Panc1 (cell line): ENCODE measurements around the gene KLHL3. TPM values are rescaled to one million over a fixed set of nuclear protein-coding genes. Genes with fewer than 3 reads are reported as not detected.

Experiments
- ATAC-seq: fragments of 200-7000 bp; cut with Tn5 transposase; 2 replicates; pipeline ENCODE4 v1.9.1; 2020; ENCODE audit warnings: mild to moderate bottlenecking, moderate library complexity
- BruUV-seq: library from RNA; stranded (reverse); fragments of 400-500 nt; replicated peaks from 2 replicates; lab custom pipeline; 2021; lab: Mats Ljungman, UMichigan
- CTCF ChIA-PET: fragments of 300-600 bp; sonication (Branson Sonifier 250); formaldehyde crosslinking; loops from one replicate; lab custom pipeline; 2022; ENCODE audit warnings: antibody characterized with exemption; lab: Charles Lee
- POLR2A ChIA-PET: fragments of 300-600 bp; sonication (Branson Sonifier 250); formaldehyde crosslinking; loops from one replicate; lab custom pipeline; 2022; ENCODE audit warnings: antibody characterized with exemption; lab: Charles Lee
- DNase-seq: peaks from one replicate; pipeline ENCODE4 v3.0.0-alpha.2; 2010; ENCODE audit warnings: low read depth, low spot score
- H3K27ac ChIP-seq: 2 replicates; pipeline ENCODE4 v1.5.1; 2011; ENCODE audit warnings: mild to moderate bottlenecking, low read length, inconsistent platforms
- H3K27me3 ChIP-seq: fragments of 200-500 bp; sonication (Bioruptor generic); 2 replicates; pipeline ENCODE4 v1.6.0; 2014; ENCODE audit warnings: low read length, inconsistent platforms; ENCODE audit not compliant: control insufficient read depth, insufficient read depth
- H3K36me3 ChIP-seq: fragments of 200-500 bp; sonication (Bioruptor generic); 2 replicates; pipeline ENCODE4 v1.5.1; 2014; ENCODE audit warnings: inconsistent platforms, mild to moderate bottlenecking, low read length, moderate library complexity; ENCODE audit not compliant: control insufficient read depth, insufficient read depth
- H3K4me1 ChIP-seq: 2 replicates; pipeline ENCODE4 v1.5.1; 2011; ENCODE audit warnings: inconsistent platforms, mild to moderate bottlenecking, low read length, moderate library complexity; ENCODE audit not compliant: control insufficient read depth, insufficient read depth
- H3K4me3 ChIP-seq, 2 experiments: 2 replicates each; pipeline ENCODE4 v1.5.1; 2011 to 2012; ENCODE audit warnings: low read depth in 2 of 2, low read length in 2 of 2, mild to moderate bottlenecking in 2 of 2, inconsistent platforms in 1 of 2, moderate library complexity in 1 of 2
- H3K9me3 ChIP-seq: fragments of 200-500 bp; sonication (Bioruptor generic); 2 replicates; pipeline ENCODE4 v1.5.1; 2014; ENCODE audit warnings: low read depth, mild to moderate bottlenecking, inconsistent platforms, low read length, moderate library complexity; ENCODE audit not compliant: control insufficient read depth, insufficient read depth
- CTCF ChIP-seq: fragments of 450-650 bp; IDR thresholded peaks from 2 replicates; pipeline ENCODE4 v1.5.1; 2017; ENCODE audit warnings: mild to moderate bottlenecking
- POLR2AphosphoS5 ChIP-seq: IDR thresholded peaks from 2 replicates; pipeline ENCODE4 v1.6.1; 2012; ENCODE audit warnings: mild to moderate bottlenecking, low read depth, low read length, moderate library complexity
- REST ChIP-seq, 2 experiments: IDR thresholded peaks; 2 replicates each; pipeline ENCODE4 v1.6.1; 2011 to 2012; ENCODE audit warnings: low read depth in 2 of 2, control low read depth in 1 of 2, low read length in 1 of 2, mild to moderate bottlenecking in 1 of 2, moderate library complexity in 1 of 2; ENCODE audit not compliant: insufficient read depth in 1 of 2
- SIN3A ChIP-seq: IDR thresholded peaks from 2 replicates; pipeline ENCODE4 v1.6.1; 2012; ENCODE audit warnings: low read depth, mild to moderate bottlenecking, low read length, moderate library complexity, borderline replicate concordance; ENCODE audit not compliant: insufficient read depth
- TCF7L2 ChIP-seq: IDR thresholded peaks from 2 replicates; pipeline ENCODE4 v1.6.1; 2011; ENCODE audit warnings: mild to moderate bottlenecking, low read depth, low read length, inconsistent platforms
- in situ Hi-C: cut with HindIII; loops from 2 replicates; pipeline ENCODE4 v1.10.0; 2016; ENCODE audit warnings: low sequenced_read_pairs, low pct_unique_long_range_greater_than_20kb
- intact Hi-C: fragments of 100-400 bp; cut with micrococcal nuclease; formaldehyde crosslinking; loops from one replicate; pipeline ENCODE4 v1.10.0; 2022; ENCODE audit not compliant: unreplicated experiment
- total RNA-seq: library from RNA; stranded (reverse); gene quantifications from one replicate; pipeline ENCODE4 v1.2.1, GENCODE V29; 2021; ENCODE audit not compliant: unreplicated experiment

Gene KLHL3
- total RNA-seq, 1 experiment from 2014 or later: 1.9 TPM

GRCh38 chr5:137632716-137633115 is 103.2 kb downstream of the KLHL3 start:
- CTCF ChIA-PET: no interaction called here
- no TSS peak for BruUV-seq

GRCh38 chr5:137631453-137631852 is 104.4 kb downstream of the KLHL3 start:
- POLR2A ChIA-PET: interaction anchor here (0.7 kb wide), 1 partner anchor 1097 kb away, joined by 7 read pairs; no protein-coding TSS in a partner anchor
- in situ Hi-C loops: no loop called here

More at GRCh38 chr5:137632716-137633115, 103.2 kb downstream of the KLHL3 start:
- ATAC-seq (no peak), DNase-seq (no peak)
- Histone ChIP-seq H3K4me3 (no peak overlapping the region), H3K27ac (no peak overlapping the region), H3K27me3 (no peaks in the 10 kb centered on the region), H3K9me3 (no peaks in the 10 kb centered on the region), H3K36me3 (no peaks in the 10 kb centered on the region), H3K4me1 (no peaks in the 10 kb centered on the region; the same call in 1 of the 2 replicates)
- POLR2A ChIA-PET: no interaction called here
- in situ Hi-C loops (no loop called here), intact Hi-C loops (no loop called here)
- TF ChIP-seq POLR2AphosphoS5: no peak

More at GRCh38 chr5:137631453-137631852, 104.4 kb downstream of the KLHL3 start:
- BruUV-seq: no TSS peak
- no peaks in the 10 kb centered on the region; the same call in 1 of the 2 replicates for H3K4me1 ChIP-seq
- no peak for ATAC-seq
- intact Hi-C loops: no loop called here
- DNase-seq: no peak
- CTCF ChIA-PET: interaction anchor here (0.6 to 0.7 kb wide), 2 partner anchors 11 to 14 kb away, joined by 3 to 7 read pairs; no protein-coding TSS in a partner anchor
- no peak for TF ChIP-seq CTCF
- TF ChIP-seq POLR2AphosphoS5: no peak
- no peak for TF ChIP-seq TCF7L2
- no peak for TF ChIP-seq REST (IDR thresholded peaks at IDR 0.05; ENCODE audit: insufficient read depth in 1 of 2, low read depth in 2 of 2, low read length in 1 of 2)
- no peak for TF ChIP-seq SIN3A
- no peaks in the 10 kb centered on the region for H3K27me3 ChIP-seq
- no peaks in the 10 kb centered on the region for H3K36me3 ChIP-seq
- H3K27ac ChIP-seq: no peak overlapping the region
- H3K4me3 ChIP-seq: no peak overlapping the region
- no peaks in the 10 kb centered on the region for H3K9me3 ChIP-seq
